ENCODE data around the gene EVPL. TPM values are rescaled to one million over a fixed set of nuclear protein-coding genes. Genes with fewer than 3 reads are reported as not detected.

Gene EVPL
- total and polyA plus RNA-seq, 2 of the 13 experiments (the other 11 are each of a cell fraction or from before 2014, with no cell fraction given), result 2.1 to 8.2 TPM

DNA sequence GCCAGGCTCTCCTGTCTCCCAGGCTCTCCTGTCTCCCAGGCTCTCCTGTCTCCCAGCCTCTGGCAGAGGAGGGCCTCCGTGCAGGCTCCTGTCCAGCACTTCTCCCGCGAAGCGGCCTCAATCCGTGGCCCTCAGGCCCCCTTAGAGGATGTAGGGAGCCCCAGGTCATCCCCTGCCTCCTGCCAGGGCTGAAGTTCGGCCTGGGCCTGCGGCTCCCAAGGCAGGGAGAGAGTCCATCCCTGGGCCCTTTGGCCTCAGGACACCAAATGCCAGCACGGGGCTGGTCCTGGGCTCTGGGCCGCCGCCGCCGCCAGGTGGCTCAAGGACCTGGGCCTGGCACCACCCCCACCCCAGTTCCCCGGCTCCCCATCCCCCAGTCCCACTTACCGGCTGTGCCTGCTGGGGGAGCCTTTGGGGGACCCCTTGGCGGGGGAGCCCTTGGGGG lies 370 bp downstream of the EVPL start (continued):
- TF ChIP-seq, protein P1, sequence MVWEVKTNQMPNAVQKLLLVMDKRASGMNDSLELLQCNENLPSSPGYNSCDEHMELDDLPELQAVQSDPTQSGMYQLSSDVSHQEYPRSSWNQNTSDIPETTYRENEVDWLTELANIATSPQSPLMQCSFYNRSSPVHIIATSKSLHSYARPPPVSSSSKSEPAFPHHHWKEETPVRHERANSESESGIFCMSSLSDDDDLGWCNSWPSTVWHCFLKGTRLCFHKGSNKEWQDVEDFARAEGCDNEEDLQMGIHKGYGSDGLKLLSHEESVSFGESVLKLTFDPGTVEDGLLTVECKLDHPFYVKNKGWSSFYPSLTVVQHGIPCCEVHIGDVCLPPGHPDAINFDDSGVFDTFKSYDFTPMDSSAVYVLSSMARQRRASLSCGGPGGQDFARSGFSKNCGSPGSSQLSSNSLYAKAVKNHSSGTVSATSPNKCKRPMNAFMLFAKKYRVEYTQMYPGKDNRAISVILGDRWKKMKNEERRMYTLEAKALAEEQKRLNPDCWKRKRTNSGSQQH (CRISPR knock-in tag; IDR thresholded peaks at IDR 0.05; ENCODE audit: low read depth), result no peak
- TF ChIP-seq TAF15 (IDR thresholded peaks at IDR 0.05; ENCODE audit: low read depth, low read length, poor library complexity, severe bottlenecking) (no peak), ZNF451 (CRISPR knock-in tag; IDR thresholded peaks at IDR 0.05) (0 out of 2 replicates have a peak, but pooled peaks have one; percentile 6), ZFX (CRISPR knock-in tag; IDR thresholded peaks at IDR 0.05; ENCODE audit: low read depth) (peak; percentile 64), ZNF160 (CRISPR knock-in tag; IDR thresholded peaks at IDR 0.05) (no peak), ZNF501 (CRISPR knock-in tag; IDR thresholded peaks at IDR 0.05) (peak; percentile 7; the same call in 1 of the 2 replicates), EZH2 (conservative IDR thresholded peaks at IDR 0.05; ENCODE audit: low read depth, low read length) (no peak), FOSL1 (CRISPR knock-in tag; IDR thresholded peaks at IDR 0.05; ENCODE audit: borderline replicate concordance) (no peak), CAMTA2 (CRISPR knock-in tag; IDR thresholded peaks at IDR 0.05; ENCODE audit: borderline replicate concordance) (0 out of 2 replicates have a peak, but pooled peaks have one; percentile 50), ZNF768 (CRISPR knock-in tag; IDR thresholded peaks at IDR 0.05) (no peak), ZNF776 (CRISPR knock-in tag; IDR thresholded peaks at IDR 0.05) (peak; percentile 84; the same call in 1 of the 2 replicates)
- TF ChIP-seq, protein P2, sequence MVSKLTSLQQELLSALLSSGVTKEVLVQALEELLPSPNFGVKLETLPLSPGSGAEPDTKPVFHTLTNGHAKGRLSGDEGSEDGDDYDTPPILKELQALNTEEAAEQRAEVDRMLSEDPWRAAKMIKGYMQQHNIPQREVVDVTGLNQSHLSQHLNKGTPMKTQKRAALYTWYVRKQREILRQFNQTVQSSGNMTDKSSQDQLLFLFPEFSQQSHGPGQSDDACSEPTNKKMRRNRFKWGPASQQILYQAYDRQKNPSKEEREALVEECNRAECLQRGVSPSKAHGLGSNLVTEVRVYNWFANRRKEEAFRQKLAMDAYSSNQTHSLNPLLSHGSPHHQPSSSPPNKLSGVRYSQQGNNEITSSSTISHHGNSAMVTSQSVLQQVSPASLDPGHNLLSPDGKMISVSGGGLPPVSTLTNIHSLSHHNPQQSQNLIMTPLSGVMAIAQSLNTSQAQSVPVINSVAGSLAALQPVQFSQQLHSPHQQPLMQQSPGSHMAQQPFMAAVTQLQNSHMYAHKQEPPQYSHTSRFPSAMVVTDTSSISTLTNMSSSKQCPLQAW (CRISPR knock-in tag; IDR thresholded peaks at IDR 0.05), result peak; percentile 34; the same call in 1 of the 2 replicates

Measured in HepG2 (cell line).